Measurements from ENCODE around the gene RXRB.

Gene RXRB

DNA sequence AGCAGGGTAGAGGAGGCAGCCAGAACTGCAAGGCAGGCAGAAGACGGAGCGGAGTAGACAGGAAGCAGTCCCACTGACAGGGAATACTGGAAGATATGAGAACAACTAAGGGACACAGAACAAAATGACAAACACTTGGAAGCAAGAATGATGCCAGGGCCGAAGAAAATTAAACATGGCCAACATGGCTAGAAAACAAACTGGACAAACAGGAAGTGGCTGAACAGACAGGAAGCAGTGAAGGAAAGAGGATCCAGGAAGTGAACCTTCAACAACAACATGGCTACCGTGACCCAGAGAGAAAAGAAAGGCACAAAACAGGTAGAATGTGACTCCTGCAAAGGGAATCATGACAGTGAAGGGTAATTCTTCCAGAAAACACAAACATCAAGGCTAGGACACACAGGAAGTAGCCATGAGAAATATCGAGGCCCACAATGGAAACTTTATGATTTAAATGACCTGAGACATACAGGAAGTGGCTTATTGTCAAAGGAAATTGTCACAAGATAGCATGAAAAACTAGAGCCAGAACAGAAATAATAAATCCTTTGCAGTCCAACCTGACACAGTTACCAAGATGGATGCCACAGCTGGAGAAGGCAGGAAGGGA, 17.3 kb downstream of the RXRB start:
- Histone ChIP-seq H3K79me2 (ENCODE audit: insufficient read depth, low read length) (no peaks in the 10 kb centered on the region), H3K9me2 (ENCODE audit: low read depth, low read length) (no peaks in the 10 kb centered on the region), H3K9ac (ENCODE audit: low read length) (no peak overlapping the region), H3K4me1 (ENCODE audit: insufficient read depth, low read length, severe bottlenecking) (peaks cover 8% of the 10 kb centered on the region), H3F3A (ENCODE audit: insufficient read depth, low read length) (no peaks in the 10 kb centered on the region), H2AFZ (ENCODE audit: low read length) (peak overlapping the region; percentile 91), H3K4me3 (ENCODE audit: low read depth, low read length, poor library complexity, severe bottlenecking) (peak overlapping the region; percentile 18), H3K4me2 (ENCODE audit: low read length) (0 out of 2 replicates have a peak overlapping the region, but pooled peaks have one; percentile 4), H3K27me3 (ENCODE audit: insufficient read depth, low read length) (no peaks in the 10 kb centered on the region; the same call in none of the 2 replicates), H4K20me1 (ENCODE audit: insufficient read depth, low read length) (no peaks in the 10 kb centered on the region), H3K36me3 (ENCODE audit: insufficient read depth, low read length) (no peaks in the 10 kb centered on the region), H3K9me3 (ENCODE audit: low read length) (no peaks in the 10 kb centered on the region), H3K27ac (ENCODE audit: low read depth, low read length, poor library complexity, severe bottlenecking) (no peak overlapping the region)
- TF ChIP-seq, protein P1, sequence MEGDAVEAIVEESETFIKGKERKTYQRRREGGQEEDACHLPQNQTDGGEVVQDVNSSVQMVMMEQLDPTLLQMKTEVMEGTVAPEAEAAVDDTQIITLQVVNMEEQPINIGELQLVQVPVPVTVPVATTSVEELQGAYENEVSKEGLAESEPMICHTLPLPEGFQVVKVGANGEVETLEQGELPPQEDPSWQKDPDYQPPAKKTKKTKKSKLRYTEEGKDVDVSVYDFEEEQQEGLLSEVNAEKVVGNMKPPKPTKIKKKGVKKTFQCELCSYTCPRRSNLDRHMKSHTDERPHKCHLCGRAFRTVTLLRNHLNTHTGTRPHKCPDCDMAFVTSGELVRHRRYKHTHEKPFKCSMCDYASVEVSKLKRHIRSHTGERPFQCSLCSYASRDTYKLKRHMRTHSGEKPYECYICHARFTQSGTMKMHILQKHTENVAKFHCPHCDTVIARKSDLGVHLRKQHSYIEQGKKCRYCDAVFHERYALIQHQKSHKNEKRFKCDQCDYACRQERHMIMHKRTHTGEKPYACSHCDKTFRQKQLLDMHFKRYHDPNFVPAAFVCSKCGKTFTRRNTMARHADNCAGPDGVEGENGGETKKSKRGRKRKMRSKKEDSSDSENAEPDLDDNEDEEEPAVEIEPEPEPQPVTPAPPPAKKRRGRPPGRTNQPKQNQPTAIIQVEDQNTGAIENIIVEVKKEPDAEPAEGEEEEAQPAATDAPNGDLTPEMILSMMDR (IDR thresholded peaks at IDR 0.05; ENCODE audit: low read length) = no peak
- no peak for TF ChIP-seq EZH2 (IDR thresholded peaks at IDR 0.05; ENCODE audit: borderline replicate concordance, low read length)

GRCh38 chr6:33181141-33181540, 19.3 kb downstream of the RXRB start:
- H3K4me2 ChIP-seq (ENCODE audit: low read length) = no peak overlapping the region
- H4K20me1 ChIP-seq (ENCODE audit: insufficient read depth, low read length) = no peaks in the 10 kb centered on the region
- H3K4me3 ChIP-seq (ENCODE audit: low read depth, low read length, poor library complexity, severe bottlenecking) = no peak overlapping the region
- no peak overlapping the region for H2AFZ ChIP-seq (ENCODE audit: low read length)
- no peaks in the 10 kb centered on the region for H3K9me3 ChIP-seq (ENCODE audit: low read length)
- H3K9ac ChIP-seq (ENCODE audit: low read length) = no peak overlapping the region
- no peaks in the 10 kb centered on the region for H3K79me2 ChIP-seq (ENCODE audit: insufficient read depth, low read length)
- no peaks in the 10 kb centered on the region for H3K27me3 ChIP-seq (ENCODE audit: insufficient read depth, low read length)
- H3F3A ChIP-seq (ENCODE audit: insufficient read depth, low read length) = no peaks in the 10 kb centered on the region
- no peak overlapping the region for H3K27ac ChIP-seq (ENCODE audit: low read depth, low read length, poor library complexity, severe bottlenecking)
- no peaks in the 10 kb centered on the region for H3K36me3 ChIP-seq (ENCODE audit: insufficient read depth, low read length)
- no peaks in the 10 kb centered on the region for H3K9me2 ChIP-seq (ENCODE audit: low read depth, low read length)
- peaks cover 8% of the 10 kb centered on the region for H3K4me1 ChIP-seq (ENCODE audit: insufficient read depth, low read length, severe bottlenecking)
- no peak for TF ChIP-seq EZH2 (IDR thresholded peaks at IDR 0.05; ENCODE audit: borderline replicate concordance, low read length)
- TF ChIP-seq, protein P1 (IDR thresholded peaks at IDR 0.05; ENCODE audit: low read length) = no peak

DNA sequence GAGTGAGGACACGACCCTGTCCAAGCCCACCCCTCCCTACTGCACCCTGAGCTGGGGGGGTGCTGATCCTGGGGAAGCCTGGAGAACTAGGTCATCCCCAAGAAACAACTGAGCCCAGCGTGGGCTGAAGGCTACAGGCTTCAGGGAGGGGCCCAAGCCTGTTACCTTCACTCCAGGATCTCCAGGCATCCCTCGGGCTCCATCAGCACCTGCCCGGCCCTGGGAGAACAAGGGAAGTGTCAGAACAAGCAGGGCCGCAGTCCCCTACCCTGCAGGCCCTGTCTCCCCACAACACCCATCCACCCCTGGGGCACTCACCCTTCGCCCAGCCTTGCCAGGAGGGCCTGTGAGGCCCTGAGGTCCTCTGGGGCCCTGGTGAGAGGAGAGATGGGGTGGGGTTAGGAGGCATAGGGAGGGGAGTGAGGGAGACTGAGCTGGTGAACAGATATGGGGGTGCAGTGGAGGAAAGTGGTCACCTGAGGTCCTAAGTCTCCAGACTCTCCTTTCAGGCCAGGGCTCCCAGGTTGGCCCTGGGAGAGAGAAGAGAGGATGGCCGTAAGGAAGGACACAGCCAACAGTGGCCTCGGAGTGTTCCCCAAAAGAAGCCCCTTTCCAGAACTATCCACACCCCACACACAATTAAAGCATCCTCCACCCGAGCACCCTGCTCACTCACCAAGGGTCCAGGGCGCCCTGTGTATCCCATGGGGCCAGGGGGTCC, 21.6 kb downstream of the RXRB start:
- no peak overlapping the region for H3K4me3 ChIP-seq (ENCODE audit: low read depth, low read length, poor library complexity, severe bottlenecking)
- 0 out of 2 replicates have a peak, but pooled peaks cover 7% of the 10 kb centered on the region for H3K27me3 ChIP-seq (ENCODE audit: insufficient read depth, low read length)
- no peaks in the 10 kb centered on the region for H3F3A ChIP-seq (ENCODE audit: insufficient read depth, low read length)
- no peak overlapping the region for H2AFZ ChIP-seq (ENCODE audit: low read length)
- no peak overlapping the region for H3K27ac ChIP-seq (ENCODE audit: low read depth, low read length, poor library complexity, severe bottlenecking)
- no peaks in the 10 kb centered on the region for H4K20me1 ChIP-seq (ENCODE audit: insufficient read depth, low read length)
- H3K79me2 ChIP-seq (ENCODE audit: insufficient read depth, low read length) = no peaks in the 10 kb centered on the region
- no peak overlapping the region for H3K9ac ChIP-seq (ENCODE audit: low read length)
- no peaks in the 10 kb centered on the region for H3K36me3 ChIP-seq (ENCODE audit: insufficient read depth, low read length)
- H3K9me2 ChIP-seq (ENCODE audit: low read depth, low read length) = no peaks in the 10 kb centered on the region
- peaks cover 8% of the 10 kb centered on the region for H3K4me1 ChIP-seq (ENCODE audit: insufficient read depth, low read length, severe bottlenecking)
- H3K9me3 ChIP-seq (ENCODE audit: low read length) = no peaks in the 10 kb centered on the region
- TF ChIP-seq, protein P1 (IDR thresholded peaks at IDR 0.05; ENCODE audit: low read length) = no peak
- no peak for TF ChIP-seq EZH2 (IDR thresholded peaks at IDR 0.05; ENCODE audit: borderline replicate concordance, low read length)
- no peak overlapping the region for H3K4me2 ChIP-seq (ENCODE audit: low read length)
